HCT116 (cell line): ENCODE results near the gene APPL2. TPM values are rescaled to one million over a fixed set of nuclear protein-coding genes. Genes with fewer than 3 reads are reported as not detected.

Source experiments
- ATAC-seq: fragments of 200-7000 bp; cut with Tn5 transposase; 2 replicates; pipeline ENCODE4 v1.9.1; 2020; ENCODE audit warnings: mild to moderate bottlenecking, moderate library complexity
- BruUV-seq: library from RNA; stranded (reverse); fragments of 400-500 nt; replicated peaks from 2 replicates; lab custom pipeline; 2021; lab: Mats Ljungman, UMichigan
- CTCF ChIA-PET: fragments of 300-600 bp; sonication (Branson Sonifier 250); formaldehyde crosslinking; loops from one replicate; lab custom pipeline; 2021; ENCODE audit warnings: antibody characterized with exemption; lab: Charles Lee
- POLR2A ChIA-PET: fragments of 300-600, 350-600 bp; sonication (Branson Sonifier 250); formaldehyde crosslinking; loops from one replicate; lab custom pipeline; 2021; ENCODE audit warnings: antibody characterized with exemption; lab: Charles Lee
- RAD21 ChIA-PET, 2 experiments: fragments of 300-600 bp; sonication (Branson Sonifier 250); formaldehyde crosslinking; loops; one replicate each; lab custom pipeline; 2023; ENCODE audit warnings: low total read pairs in 2 of 2; ENCODE audit not compliant: uncharacterized antibody in 2 of 2, unreplicated experiment in 2 of 2, low non-redundant PET in 1 of 2; lab: Charles Lee
- DNase-seq: peaks from one replicate; pipeline ENCODE4 v3.0.0-alpha.2; 2010; ENCODE audit warnings: low read depth, low spot score
- H2AFZ ChIP-seq: fragments of 200-600 bp; shearing (Covaris generic), sonication (generic); 2 replicates; pipeline ENCODE4 v1.6.1; 2017; ENCODE audit warnings: low read depth, mixed run types, mixed read lengths, antibody characterized with exemption, low read length; ENCODE audit not compliant: poor library complexity, severe bottlenecking
- H3K27ac ChIP-seq: 2 replicates; pipeline ENCODE4 v1.5.1; 2012; ENCODE audit warnings: low read depth, low read length
- H3K27me3 ChIP-seq: fragments of 200-600 bp; sonication (generic); 2 replicates; pipeline ENCODE4 v1.6.1; 2016; ENCODE audit warnings: mixed run types, low read length, mixed read lengths; ENCODE audit not compliant: insufficient read depth
- H3K36me3 ChIP-seq, 2 experiments: fragments of 200-500 bp in 1 of 2; fragments of 200-600 bp in 1 of 2; sonication (Bioruptor generic) in 1 of 2; sonication (generic) in 1 of 2; 2 replicates each; pipeline versions ENCODE4 v1.5.1 to v1.6.1; 2014 to 2016; ENCODE audit warnings: low read length in 2 of 2, inconsistent platforms in 1 of 2, mixed read lengths in 1 of 2, mixed run types in 1 of 2; ENCODE audit not compliant: insufficient read depth in 2 of 2, control insufficient read depth in 1 of 2
- H3K4me1 ChIP-seq, 2 experiments: fragments of 200-600 bp in 1 of 2; sonication (generic) in 1 of 2; 2 replicates each; pipeline versions ENCODE4 v1.5.1 to v1.6.1; 2012 to 2017; ENCODE audit warnings: low read length in 2 of 2, inconsistent platforms in 1 of 2, mild to moderate bottlenecking in 1 of 2, mixed read lengths in 1 of 2, mixed run types in 1 of 2, moderate library complexity in 1 of 2; ENCODE audit not compliant: insufficient read depth in 2 of 2, control insufficient read depth in 1 of 2
- H3K4me2 ChIP-seq: fragments of 200-600 bp; sonication (generic); 2 replicates; pipeline ENCODE4 v1.6.1; 2017; ENCODE audit warnings: mixed run types, low read length, mixed read lengths
- H3K4me3 ChIP-seq, 2 experiments: fragments of 200-600 bp in 1 of 2; sonication (generic) in 1 of 2; replicated peaks in 1 of 2; 2 replicates each; pipeline ENCODE4 v1.5.1; 2011 to 2016; ENCODE audit warnings: low read length in 2 of 2, control low read depth in 1 of 2, low read depth in 1 of 2, mild to moderate bottlenecking in 1 of 2, mixed read lengths in 1 of 2, mixed run types in 1 of 2
- H3K79me2 ChIP-seq: fragments of 200-600 bp; sonication (generic); 2 replicates; pipeline ENCODE4 v1.6.1; 2017; ENCODE audit warnings: mild to moderate bottlenecking, mixed run types, low read length, moderate library complexity, mixed read lengths; ENCODE audit not compliant: insufficient read depth
- H3K9ac ChIP-seq: fragments of 200-600 bp; sonication (generic); 2 replicates; pipeline ENCODE4 v1.6.1; 2016; ENCODE audit warnings: low read length, mixed read lengths
- H3K9me2 ChIP-seq: fragments of 200-600 bp; sonication (generic), shearing (Covaris generic); 2 replicates; pipeline ENCODE4 v1.6.1; 2017; ENCODE audit warnings: mixed run types, mild to moderate bottlenecking, moderate library complexity; ENCODE audit not compliant: insufficient read depth
- H3K9me3 ChIP-seq, 2 experiments: fragments of 200-500 bp in 1 of 2; fragments of 200-600 bp in 1 of 2; sonication (Bioruptor generic) in 1 of 2; sonication (generic) in 1 of 2; 2 replicates each; pipeline ENCODE4 v1.6.1; 2014 to 2017; ENCODE audit warnings: low read length in 2 of 2, mixed read lengths in 2 of 2, inconsistent platforms in 1 of 2, low read depth in 1 of 2, mild to moderate bottlenecking in 1 of 2, mixed run types in 1 of 2, moderate library complexity in 1 of 2; ENCODE audit not compliant: control insufficient read depth in 1 of 2, insufficient read depth in 1 of 2
- H4K20me1 ChIP-seq: fragments of 200-600 bp; sonication (generic), shearing (Covaris generic); 2 replicates; pipeline ENCODE4 v1.6.1; 2017; ENCODE audit warnings: mixed run types, mild to moderate bottlenecking, moderate library complexity; ENCODE audit not compliant: insufficient read depth
- CBX3 ChIP-seq: IDR thresholded peaks from 2 replicates; pipeline ENCODE4 v1.6.1; 2012; ENCODE audit warnings: low read depth
- EZH2 ChIP-seq: fragments of 200-600 bp; sonication (generic); IDR thresholded peaks from 2 replicates; pipeline ENCODE4 v1.6.1; 2017; ENCODE audit warnings: antibody characterized with exemption, mixed run types
- POLR2A ChIP-seq: IDR thresholded peaks from 2 replicates; pipeline ENCODE4 v1.7.0; 2011; ENCODE audit warnings: borderline replicate concordance; ENCODE audit not compliant: insufficient read depth, insufficient read length; ENCODE audit errors: extremely low read depth
- POLR2AphosphoS5 ChIP-seq: IDR thresholded peaks from 2 replicates; pipeline ENCODE4 v1.6.1; 2011; ENCODE audit warnings: mild to moderate bottlenecking, low read depth, low read length, moderate library complexity
- TCF7L2 ChIP-seq: IDR thresholded peaks from 2 replicates; pipeline ENCODE4 v1.7.0; 2011; ENCODE audit warnings: borderline replicate concordance, inconsistent platforms; ENCODE audit not compliant: insufficient read depth, insufficient read length; ENCODE audit errors: extremely low read depth
- intact Hi-C: fragments of 100-400 bp; cut with micrococcal nuclease; formaldehyde crosslinking; loops from 2 replicates; pipeline ENCODE4 v1.10.0; 2022
- total RNA-seq: library from RNA; stranded (reverse); gene quantifications from one replicate; pipeline ENCODE4 v1.2.1, GENCODE V29; 2021; ENCODE audit not compliant: unreplicated experiment
- TF ChIP-seq, protein P1 (sequence below), 3 experiments: fragments of 200-600 bp in 1 of 3; sonication (generic) in 1 of 3; IDR thresholded peaks in 2 of 3; conservative IDR thresholded peaks in 1 of 3; 2 replicates each; pipeline ENCODE4 v1.5.1; 2012 to 2017; ENCODE audit warnings: low read depth in 2 of 3, low read length in 2 of 3, antibody characterized with exemption in 1 of 3, borderline replicate concordance in 1 of 3, control low read depth in 1 of 3, mild to moderate bottlenecking in 1 of 3, mixed read lengths in 1 of 3, mixed run types in 1 of 3, moderate library complexity in 1 of 3; ENCODE audit not compliant: insufficient read depth in 1 of 3
- TF ChIP-seq, protein P2 (sequence below): IDR thresholded peaks from 2 replicates; pipeline ENCODE4 v1.6.1; 2012
- TF ChIP-seq, protein P3 (sequence below): IDR thresholded peaks from 2 replicates; pipeline ENCODE4 v1.6.1; 2012; ENCODE audit warnings: low read depth

The APPL2 gene
- total RNA-seq, 1 experiment from 2014 or later, result 22.6 TPM

DNA sequence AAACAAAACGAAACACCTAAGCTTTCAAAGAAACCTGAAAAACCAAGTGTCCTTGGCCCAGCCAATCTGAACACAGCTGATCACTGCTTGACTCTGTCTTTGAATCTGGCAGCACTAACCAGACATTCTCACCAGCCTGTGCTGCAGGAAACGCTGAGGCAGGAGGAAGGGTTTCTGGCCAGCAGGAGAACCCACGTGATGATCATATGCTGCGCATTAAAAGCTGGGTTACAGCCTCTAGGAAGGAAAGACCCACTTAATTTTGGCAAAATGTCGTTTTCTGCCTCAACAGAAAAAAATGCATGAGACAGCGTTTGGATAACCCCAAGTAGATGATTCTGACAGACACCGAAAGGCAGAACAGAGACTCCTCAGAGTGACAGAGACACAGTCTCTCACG lies 9.8 kb downstream of the APPL2 start:
- no peak overlapping the region for H3K27ac ChIP-seq
- TF ChIP-seq, protein P1, sequence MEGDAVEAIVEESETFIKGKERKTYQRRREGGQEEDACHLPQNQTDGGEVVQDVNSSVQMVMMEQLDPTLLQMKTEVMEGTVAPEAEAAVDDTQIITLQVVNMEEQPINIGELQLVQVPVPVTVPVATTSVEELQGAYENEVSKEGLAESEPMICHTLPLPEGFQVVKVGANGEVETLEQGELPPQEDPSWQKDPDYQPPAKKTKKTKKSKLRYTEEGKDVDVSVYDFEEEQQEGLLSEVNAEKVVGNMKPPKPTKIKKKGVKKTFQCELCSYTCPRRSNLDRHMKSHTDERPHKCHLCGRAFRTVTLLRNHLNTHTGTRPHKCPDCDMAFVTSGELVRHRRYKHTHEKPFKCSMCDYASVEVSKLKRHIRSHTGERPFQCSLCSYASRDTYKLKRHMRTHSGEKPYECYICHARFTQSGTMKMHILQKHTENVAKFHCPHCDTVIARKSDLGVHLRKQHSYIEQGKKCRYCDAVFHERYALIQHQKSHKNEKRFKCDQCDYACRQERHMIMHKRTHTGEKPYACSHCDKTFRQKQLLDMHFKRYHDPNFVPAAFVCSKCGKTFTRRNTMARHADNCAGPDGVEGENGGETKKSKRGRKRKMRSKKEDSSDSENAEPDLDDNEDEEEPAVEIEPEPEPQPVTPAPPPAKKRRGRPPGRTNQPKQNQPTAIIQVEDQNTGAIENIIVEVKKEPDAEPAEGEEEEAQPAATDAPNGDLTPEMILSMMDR (IDR thresholded peaks at IDR 0.05 in 2 of 3, conservative IDR thresholded peaks at IDR 0.05 in 1 of 3; ENCODE audit: borderline replicate concordance in 1 of 3, insufficient read depth in 1 of 3, low read depth in 2 of 3, low read length in 2 of 3), result no peak
- no peak for TF ChIP-seq CBX3
- TF ChIP-seq, protein P2, sequence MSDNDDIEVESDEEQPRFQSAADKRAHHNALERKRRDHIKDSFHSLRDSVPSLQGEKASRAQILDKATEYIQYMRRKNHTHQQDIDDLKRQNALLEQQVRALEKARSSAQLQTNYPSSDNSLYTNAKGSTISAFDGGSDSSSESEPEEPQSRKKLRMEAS, result no peak
- TF ChIP-seq POLR2A, result no peak
- TF ChIP-seq, all 23 proteins: peak for 0
- Histone ChIP-seq H4K20me1 (no peaks in the 10 kb centered on the region), H3K27me3 (no peaks in the 10 kb centered on the region), H2AFZ (no peak overlapping the region), H3K79me2 (no peaks in the 10 kb centered on the region), H3K9me2 (no peaks in the 10 kb centered on the region), H3K4me2 (no peak overlapping the region), H3K36me3 (peaks cover 0 to 3% of the 10 kb centered on the region in 2 experiments; a peak in 1 of 4 replicates), H3K9me3 (no peaks in the 10 kb centered on the region), H3K4me1 (no peaks in the 10 kb centered on the region), H3K9ac (no peak overlapping the region), H3K4me3 (no peak overlapping the region)
- no TSS peak for BruUV-seq
- POLR2A ChIA-PET, result no interaction called here
- RAD21 ChIA-PET, result no interaction called here
- ATAC-seq (no peak), DNase-seq (no peak)
- intact Hi-C loops, result no loop called here
- CTCF ChIA-PET, result no interaction called here

GRCh38 chr12:105225505-105226015 lies 10.4 kb downstream of the APPL2 start:
- no peaks in the 10 kb centered on the region for H4K20me1 ChIP-seq
- H3K9me3 ChIP-seq, result no peaks in the 10 kb centered on the region
- H3K9me2 ChIP-seq, result no peaks in the 10 kb centered on the region
- ChIA-PET POLR2A (no interaction called here), CTCF (no interaction called here), RAD21 (no interaction called here)
- intact Hi-C loops, result no loop called here
- peaks cover 0 to 3% of the 10 kb centered on the region in 2 experiments; a peak in 1 of 4 replicates for H3K36me3 ChIP-seq
- no peaks in the 10 kb centered on the region for H3K4me1 ChIP-seq
- H3K79me2 ChIP-seq, result no peaks in the 10 kb centered on the region
- TF ChIP-seq POLR2AphosphoS5, result no peak
- no peak for TF ChIP-seq EZH2
- TF ChIP-seq, protein P1 (IDR thresholded peaks at IDR 0.05 in 2 of 3, conservative IDR thresholded peaks at IDR 0.05 in 1 of 3; ENCODE audit: borderline replicate concordance in 1 of 3, insufficient read depth in 1 of 3, low read depth in 2 of 3, low read length in 2 of 3), result no peak
- TF ChIP-seq, protein P3, sequence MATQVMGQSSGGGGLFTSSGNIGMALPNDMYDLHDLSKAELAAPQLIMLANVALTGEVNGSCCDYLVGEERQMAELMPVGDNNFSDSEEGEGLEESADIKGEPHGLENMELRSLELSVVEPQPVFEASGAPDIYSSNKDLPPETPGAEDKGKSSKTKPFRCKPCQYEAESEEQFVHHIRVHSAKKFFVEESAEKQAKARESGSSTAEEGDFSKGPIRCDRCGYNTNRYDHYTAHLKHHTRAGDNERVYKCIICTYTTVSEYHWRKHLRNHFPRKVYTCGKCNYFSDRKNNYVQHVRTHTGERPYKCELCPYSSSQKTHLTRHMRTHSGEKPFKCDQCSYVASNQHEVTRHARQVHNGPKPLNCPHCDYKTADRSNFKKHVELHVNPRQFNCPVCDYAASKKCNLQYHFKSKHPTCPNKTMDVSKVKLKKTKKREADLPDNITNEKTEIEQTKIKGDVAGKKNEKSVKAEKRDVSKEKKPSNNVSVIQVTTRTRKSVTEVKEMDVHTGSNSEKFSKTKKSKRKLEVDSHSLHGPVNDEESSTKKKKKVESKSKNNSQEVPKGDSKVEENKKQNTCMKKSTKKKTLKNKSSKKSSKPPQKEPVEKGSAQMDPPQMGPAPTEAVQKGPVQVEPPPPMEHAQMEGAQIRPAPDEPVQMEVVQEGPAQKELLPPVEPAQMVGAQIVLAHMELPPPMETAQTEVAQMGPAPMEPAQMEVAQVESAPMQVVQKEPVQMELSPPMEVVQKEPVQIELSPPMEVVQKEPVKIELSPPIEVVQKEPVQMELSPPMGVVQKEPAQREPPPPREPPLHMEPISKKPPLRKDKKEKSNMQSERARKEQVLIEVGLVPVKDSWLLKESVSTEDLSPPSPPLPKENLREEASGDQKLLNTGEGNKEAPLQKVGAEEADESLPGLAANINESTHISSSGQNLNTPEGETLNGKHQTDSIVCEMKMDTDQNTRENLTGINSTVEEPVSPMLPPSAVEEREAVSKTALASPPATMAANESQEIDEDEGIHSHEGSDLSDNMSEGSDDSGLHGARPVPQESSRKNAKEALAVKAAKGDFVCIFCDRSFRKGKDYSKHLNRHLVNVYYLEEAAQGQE, result no peak
- no peak for TF ChIP-seq POLR2A
- no peak for TF ChIP-seq TCF7L2
- H3K27me3 ChIP-seq, result no peaks in the 10 kb centered on the region
- H3K4me2 ChIP-seq, result no peak overlapping the region
- no peak overlapping the region for H3K27ac ChIP-seq
- no peak for DNase-seq
- BruUV-seq, result no TSS peak
- H3K9ac ChIP-seq, result no peak overlapping the region
- no peak for ATAC-seq
- no peak overlapping the region for H3K4me3 ChIP-seq
- H2AFZ ChIP-seq, result no peak overlapping the region
